DMS 273 treated with DMSO at 0.1 percent for 48 hours (cell line): ENCODE data around the gene FMN1.

Experiments
- DNase-seq: peaks from one replicate; lab custom pipeline; 2025; lab: John Stamatoyannopoulos, UW

The FMN1 gene

GRCh38 chr15:33009603-33010002 lies 184.9 kb downstream of the FMN1 start:
- no peak for DNase-seq

GRCh38 chr15:33009026-33009425 lies 185.5 kb downstream of the FMN1 start:
- no peak for DNase-seq

GRCh38 chr15:33008284-33008995 lies 186.1 kb downstream of the FMN1 start:
- no peak for DNase-seq

DNA sequence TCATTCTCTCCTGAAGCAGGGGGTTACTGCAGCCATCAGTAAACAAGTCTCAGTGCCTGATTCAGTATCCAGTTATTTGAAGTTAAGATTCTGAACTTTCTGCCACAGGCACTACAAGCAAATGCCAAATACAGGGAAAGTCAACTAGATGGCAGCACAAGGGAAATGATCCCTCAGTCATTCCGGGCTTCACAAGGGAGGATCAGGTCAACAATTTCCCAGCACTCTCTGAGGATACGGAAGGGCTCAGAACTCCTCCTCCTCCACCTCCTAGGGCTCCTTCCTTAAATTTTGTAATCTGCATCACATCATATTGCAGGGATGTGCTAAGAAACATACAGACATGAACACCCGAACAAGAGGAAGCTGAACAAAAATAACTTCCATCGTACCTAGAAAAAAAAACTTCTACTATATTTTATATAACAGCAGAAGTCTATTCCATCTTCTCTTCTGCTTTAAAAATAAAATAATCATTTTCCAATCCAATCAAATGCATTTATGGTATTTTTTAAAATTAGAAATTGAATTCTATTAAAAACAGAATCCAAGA lies 187.1 kb downstream of the FMN1 start:
- no peak for DNase-seq

DNA sequence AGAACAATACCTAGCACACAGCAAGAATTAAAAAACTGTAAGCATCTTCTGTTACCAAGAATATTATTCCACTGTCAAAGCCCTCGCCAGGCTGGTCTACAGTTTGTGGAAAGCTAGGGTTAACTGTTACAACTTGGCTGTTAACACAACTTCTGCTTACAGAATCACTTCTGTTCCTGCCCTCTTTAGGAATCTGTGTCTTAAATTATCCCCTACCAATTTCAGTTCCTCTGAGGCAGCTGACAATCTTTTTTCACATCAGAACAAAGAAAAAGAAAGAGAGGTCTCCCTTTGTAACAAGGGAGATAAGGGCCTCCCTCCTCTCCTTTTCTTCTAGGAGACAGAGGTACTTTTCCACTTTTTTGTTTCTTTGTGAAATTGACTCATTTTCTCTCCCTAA lies 188.9 kb downstream of the FMN1 start:
- DNase-seq = no peak

GRCh38 chr15:33001926-33002325 lies 192.6 kb downstream of the FMN1 start:
- DNase-seq = no peak

DNA sequence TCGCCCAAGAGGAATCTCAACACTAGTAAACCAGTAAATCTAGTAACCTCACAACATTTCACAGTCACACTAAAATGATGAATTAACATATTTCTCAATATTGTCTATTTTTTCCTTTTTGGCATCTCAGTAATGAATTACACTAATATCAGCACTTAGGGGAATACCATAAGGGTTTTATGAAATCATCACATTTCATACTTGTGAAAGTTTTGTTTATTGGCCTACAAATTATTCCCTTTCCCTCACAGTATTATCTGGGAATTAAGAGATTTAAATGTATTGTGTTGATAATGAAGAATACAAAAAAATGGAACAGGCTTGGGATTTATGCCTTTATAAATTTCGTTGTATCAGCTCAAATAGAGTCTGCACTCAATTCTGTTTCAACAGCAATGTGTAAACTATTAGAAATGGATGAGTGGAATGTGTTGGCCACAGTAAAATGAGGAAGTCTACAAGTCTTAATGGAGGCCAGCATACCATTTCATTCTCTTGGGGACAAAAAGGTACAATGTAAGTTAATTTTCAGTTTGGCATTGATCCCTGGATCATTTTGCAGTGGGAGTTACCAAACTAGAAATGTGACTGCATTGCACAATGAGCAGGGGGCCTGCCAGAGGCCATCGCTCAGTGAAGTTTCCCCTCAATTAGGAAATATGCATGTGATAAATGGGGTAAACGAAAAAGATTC lies 195.4 kb downstream of the FMN1 start:
- DNase-seq = no peak

DNA sequence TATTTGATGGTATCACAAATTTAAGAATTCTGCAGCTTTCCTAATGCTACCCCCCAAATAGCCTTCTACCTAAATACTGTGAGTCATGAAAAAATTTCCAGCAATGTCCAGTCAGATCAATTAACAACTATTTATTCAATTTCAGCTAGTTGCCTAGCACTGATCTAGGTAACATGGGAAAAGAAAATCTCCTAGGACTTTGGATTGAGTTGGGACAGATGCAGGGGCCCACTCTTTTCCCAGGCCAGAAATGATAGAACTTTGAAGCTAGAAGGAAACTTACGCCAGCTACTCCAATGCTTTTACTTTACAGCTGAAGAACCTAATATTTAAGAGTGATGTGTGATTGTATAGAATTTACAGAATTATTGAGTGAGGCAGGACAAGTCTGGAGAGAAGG lies 196.3 kb downstream of the FMN1 start:
- no peak for DNase-seq

GRCh38 chr15:32994810-32995424 lies 199.6 kb downstream of the FMN1 start:
- no peak for DNase-seq

DNA sequence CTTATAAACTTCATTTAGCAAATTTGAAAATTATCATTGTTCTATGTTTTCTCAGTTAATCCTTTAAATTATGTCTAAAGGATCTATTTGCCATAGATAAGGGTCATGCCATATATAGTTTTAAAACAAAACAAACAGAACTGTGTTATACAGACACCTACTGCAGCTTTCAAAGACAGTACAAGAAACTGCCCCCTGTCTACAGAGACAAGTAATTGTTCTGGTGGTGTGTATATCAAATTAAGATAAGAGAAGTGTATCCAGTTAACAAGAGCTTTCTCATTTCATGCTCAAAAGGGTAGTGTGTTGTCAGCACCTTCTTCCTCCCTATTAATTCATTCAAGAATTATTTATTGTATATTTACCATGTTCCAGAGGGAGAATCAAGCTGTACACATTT lies 201.2 kb downstream of the FMN1 start:
- no peak for DNase-seq

DNA sequence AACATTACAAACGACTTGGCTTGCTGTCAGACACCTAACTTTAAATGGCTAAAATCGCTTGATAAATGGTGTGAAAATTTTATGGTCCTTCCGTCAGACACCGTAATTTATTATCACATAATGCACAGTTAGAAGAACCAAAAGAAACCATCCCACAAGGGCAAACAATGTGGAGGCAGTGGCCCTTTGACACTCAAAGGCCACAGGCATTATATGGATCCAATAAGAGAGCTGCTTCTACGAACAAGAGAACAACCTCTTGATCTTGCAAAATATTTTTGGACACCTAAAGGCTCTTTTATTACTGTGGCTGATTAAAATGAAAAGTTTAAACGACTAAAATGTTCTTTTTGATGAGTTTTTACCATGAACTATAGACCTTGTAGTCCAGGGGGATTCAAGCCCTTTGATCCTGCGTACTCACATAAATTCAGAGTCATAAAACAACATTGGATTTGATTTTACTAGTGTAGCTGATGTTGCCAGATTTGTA lies 202.8 kb downstream of the FMN1 start:
- DNase-seq = no peak

DNA sequence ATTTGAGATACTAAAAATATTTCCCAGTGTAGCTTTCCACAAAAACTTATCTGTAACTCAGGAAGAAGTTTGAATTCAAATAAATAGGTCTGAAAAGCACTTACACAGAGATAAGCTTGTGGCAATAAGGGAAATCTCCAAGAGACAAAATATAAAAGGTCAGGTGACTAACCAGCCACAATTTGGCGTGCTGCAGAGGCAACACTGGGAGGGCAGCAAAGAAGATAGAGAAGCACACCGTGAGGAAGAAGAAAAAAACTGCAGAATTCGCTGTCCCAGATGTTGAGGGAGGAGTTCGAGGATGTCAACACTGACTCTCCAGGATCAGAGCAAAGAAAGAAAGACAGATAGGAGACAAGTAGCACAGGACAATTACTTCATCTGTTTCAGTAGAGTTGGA lies 204.4 kb downstream of the FMN1 start:
- DNase-seq = no peak

DNA sequence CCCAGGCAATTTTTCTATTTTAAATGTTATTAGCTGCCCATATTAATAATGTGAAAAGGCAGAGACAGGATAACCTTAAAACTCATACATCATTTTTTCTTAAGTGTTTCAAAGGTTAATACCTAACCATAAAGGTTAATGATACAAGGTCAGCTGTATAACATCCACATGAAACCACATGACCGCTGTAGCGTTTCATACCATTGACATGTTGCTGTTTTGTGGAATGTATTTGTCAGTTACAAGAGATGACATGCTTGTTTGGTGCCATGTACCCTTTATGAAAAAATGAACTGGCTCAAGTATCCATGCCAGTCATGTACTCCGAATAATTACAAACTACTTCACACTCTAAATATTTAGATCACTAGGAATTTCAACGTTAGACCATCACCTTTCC lies 207.4 kb downstream of the FMN1 start:
- DNase-seq = no peak

- no peak for DNase-seq
These were observed 208.4 kb downstream of the FMN1 start for GRCh38 chr15:32986147-32986546.

DNA sequence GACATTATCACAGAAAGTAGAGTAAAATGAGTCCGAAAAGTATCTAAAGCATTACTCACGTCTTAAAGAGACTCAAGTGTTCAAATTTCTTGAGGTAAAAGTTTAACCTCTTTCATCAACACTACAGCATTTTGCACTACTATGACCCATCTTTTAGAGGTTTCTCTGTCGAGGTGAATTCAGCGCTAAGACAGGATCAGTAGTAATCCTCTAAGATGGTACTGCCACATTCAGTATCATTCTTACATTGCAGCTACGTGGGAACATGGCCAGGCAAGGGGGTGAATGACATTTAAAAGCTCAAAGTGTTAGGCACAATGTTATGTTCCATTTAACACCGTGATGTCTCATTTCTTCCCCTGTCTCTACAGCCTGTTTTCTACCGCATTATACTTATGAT lies 210.8 kb downstream of the FMN1 start:
- DNase-seq = no peak

- no peak for DNase-seq
These were observed 212.5 kb downstream of the FMN1 start for GRCh38 chr15:32982001-32982400.

DNA sequence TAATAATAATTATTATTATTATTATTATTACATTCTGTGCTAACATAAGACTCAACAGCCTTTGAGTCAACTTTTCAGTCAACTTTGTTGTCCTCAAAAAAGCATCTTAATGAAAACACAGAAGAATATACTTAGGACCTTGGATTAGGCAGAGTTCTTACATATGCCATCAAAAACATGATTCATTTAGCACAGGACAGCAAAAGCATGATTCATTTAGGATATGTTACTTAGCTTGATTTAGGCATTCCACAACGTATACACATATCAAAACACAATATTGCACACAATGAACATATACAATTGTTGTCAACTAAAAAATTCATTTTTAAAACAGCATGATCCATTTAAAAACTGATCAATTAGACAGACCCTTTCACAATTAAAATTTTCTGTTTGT lies 213.0 kb downstream of the FMN1 start:
- no peak for DNase-seq

DNA sequence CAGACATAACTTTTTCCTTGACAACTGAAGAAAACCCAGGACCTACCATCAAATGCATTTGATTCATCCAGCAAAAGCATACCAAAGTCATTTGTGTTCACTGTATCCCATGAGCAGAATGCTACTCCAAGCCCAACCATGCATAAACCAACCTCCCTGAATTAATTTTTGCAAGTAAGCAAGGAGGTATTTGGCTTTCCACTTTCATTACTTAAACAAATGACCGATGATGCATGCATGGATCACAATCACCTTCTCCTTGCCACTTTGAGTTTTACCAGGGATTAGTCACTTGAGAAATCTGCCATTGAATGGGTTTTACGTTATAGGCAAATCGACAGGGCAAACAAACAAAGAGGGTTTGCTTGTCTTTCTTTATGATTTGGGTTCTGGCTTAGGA lies 214.8 kb downstream of the FMN1 start:
- DNase-seq = no peak

- no peak for DNase-seq
These were observed 217.0 kb downstream of the FMN1 start for GRCh38 chr15:32977506-32977905.

DNA sequence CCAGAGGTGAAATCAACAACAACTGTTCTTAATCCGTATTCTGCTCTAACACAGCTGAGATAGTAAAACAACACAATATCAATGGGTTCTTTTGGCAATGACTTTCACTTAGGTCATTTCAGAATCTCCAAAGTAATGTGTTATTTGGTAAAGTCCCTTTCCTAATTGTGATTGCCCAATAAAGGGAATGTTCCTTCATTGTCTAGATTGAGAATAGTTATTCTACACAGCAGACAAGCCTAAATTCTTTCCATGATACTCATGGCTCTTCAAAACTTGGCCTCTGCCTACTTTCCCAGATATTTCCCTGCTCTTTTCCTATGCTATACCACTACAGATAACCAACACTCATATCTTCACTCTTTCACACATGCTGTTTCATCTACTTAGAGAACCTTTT lies 219.8 kb downstream of the FMN1 start:
- no peak for DNase-seq

- no peak for DNase-seq
These were observed 221.8 kb downstream of the FMN1 start for GRCh38 chr15:32972686-32973085.

GRCh38 chr15:32970847-32971246 lies 223.7 kb downstream of the FMN1 start:
- no peak for DNase-seq

GRCh38 chr15:32967521-32967920 lies 227.0 kb downstream of the FMN1 start:
- no peak for DNase-seq
